ENCODE data around the gene WDR26. TPM values are rescaled to one million over a fixed set of nuclear protein-coding genes. Genes with fewer than 3 reads are reported as not detected.
"Not testable (repeated sequence)": the region's sequence is repeated elsewhere in the genome, so short reads cannot be mapped to it uniquely, and the experiment has no call there.

WDR26 gene
- total RNA-seq, 1 donor from 2014 or later: 62.4 TPM

GRCh38 chr1:224480200-224480599 is 45.6 kb upstream of the WDR26 start:
- DNase-seq (ENCODE audit: low spot score); H3K36me3 ChIP-seq; H3F3A ChIP-seq (ENCODE audit: low read depth); H3K27me3 ChIP-seq; H3K9ac ChIP-seq; H3K4me3 ChIP-seq; H3K4me1 ChIP-seq; H3K4me3 Mint-ChIP-seq; H3K79me2 ChIP-seq (ENCODE audit: low read depth); H4K20me1 ChIP-seq (ENCODE audit: low read depth); H3K27ac ChIP-seq; H3K36me3 Mint-ChIP-seq; H2AFZ ChIP-seq (replicated peaks); H3K4me2 ChIP-seq; H3K27ac Mint-ChIP-seq; H3K4me1 Mint-ChIP-seq; H3K27me3 Mint-ChIP-seq (ENCODE audit: insufficient read depth, low read depth); H3K9me3 ChIP-seq (ENCODE audit: low read depth): not testable (repeated sequence)
- H3K9me3 Mint-ChIP-seq: peaks cover 14% of the 10 kb centered on the region

DNA sequence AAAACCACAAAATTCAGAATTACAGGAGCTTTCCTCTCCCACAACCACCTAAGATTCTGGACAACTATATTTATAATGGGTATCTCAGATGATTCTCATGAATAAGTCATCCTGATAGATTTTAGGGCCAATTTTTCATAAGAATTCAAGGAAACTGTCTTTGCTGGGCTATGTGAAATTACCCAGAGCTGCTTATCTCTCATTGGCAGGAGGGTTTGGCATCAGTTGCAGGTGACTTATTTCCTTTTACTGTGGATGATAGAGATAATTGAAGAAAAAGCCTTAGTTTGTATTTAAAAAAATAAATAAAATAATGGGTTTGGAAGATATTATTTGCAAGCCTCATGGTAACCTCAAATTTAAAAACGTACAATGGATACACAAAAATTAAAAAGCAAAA is 38.2 kb upstream of the WDR26 start:
- Histone ChIP-seq H3K27ac (no peak overlapping the region), H3K9ac (no peak overlapping the region), H3K36me3 (no peaks in the 10 kb centered on the region), H3K4me1 (no peaks in the 10 kb centered on the region), H3K79me2 (ENCODE audit: low read depth) (no peaks in the 10 kb centered on the region), H3K9me3 (ENCODE audit: low read depth) (no peaks in the 10 kb centered on the region), H3K4me3 (no peak overlapping the region), H3K27me3 (no peaks in the 10 kb centered on the region), H2AFZ (replicated peaks) (no peak overlapping the region), H3F3A (ENCODE audit: low read depth) (no peaks in the 10 kb centered on the region), H4K20me1 (ENCODE audit: low read depth) (no peaks in the 10 kb centered on the region), H3K4me2 (no peak overlapping the region)
- no peak for DNase-seq (ENCODE audit: low spot score)
- Mint-ChIP-seq H3K27ac (no peak overlapping the region), H3K36me3 (no peaks in the 10 kb centered on the region), H3K27me3 (ENCODE audit: insufficient read depth, low read depth) (peaks cover 5% of the 10 kb centered on the region), H3K9me3 (peaks cover 7% of the 10 kb centered on the region), H3K4me3 (no peak overlapping the region), H3K4me1 (no peaks in the 10 kb centered on the region)
- TF ChIP-seq CTCF (IDR thresholded peaks at IDR 0.05) (no peak), EZH2 (IDR thresholded peaks at IDR 0.05) (no peak), EZH2phosphoT487 (IDR thresholded peaks at IDR 0.05) (no peak)

- H3K4me1 Mint-ChIP-seq: no peaks in the 10 kb centered on the region
- Histone ChIP-seq H3K9ac (no peak overlapping the region), H3K4me2 (no peak overlapping the region), H3K9me3 (ENCODE audit: low read depth) (no peaks in the 10 kb centered on the region), H3K4me3 (no peak overlapping the region), H3F3A (ENCODE audit: low read depth) (no peaks in the 10 kb centered on the region), H3K4me1 (no peaks in the 10 kb centered on the region), H3K27ac (no peak overlapping the region), H2AFZ (replicated peaks) (no peak overlapping the region), H3K36me3 (no peaks in the 10 kb centered on the region), H3K27me3 (no peaks in the 10 kb centered on the region), H3K79me2 (ENCODE audit: low read depth) (no peaks in the 10 kb centered on the region), H4K20me1 (ENCODE audit: low read depth) (no peaks in the 10 kb centered on the region)
- TF ChIP-seq EZH2phosphoT487 (IDR thresholded peaks at IDR 0.05) (no peak), EZH2 (IDR thresholded peaks at IDR 0.05) (no peak), CTCF (IDR thresholded peaks at IDR 0.05) (no peak)
- H3K27ac Mint-ChIP-seq: no peak overlapping the region
- H3K27me3 Mint-ChIP-seq (ENCODE audit: insufficient read depth, low read depth): peaks cover 3% of the 10 kb centered on the region
- no peaks in the 10 kb centered on the region for H3K36me3 Mint-ChIP-seq
- H3K4me3 Mint-ChIP-seq: no peak overlapping the region
- H3K9me3 Mint-ChIP-seq: peaks cover 2% of the 10 kb centered on the region
- DNase-seq (ENCODE audit: low spot score): no peak
These were observed 31.6 kb upstream of the WDR26 start for GRCh38 chr1:224466154-224466553.

DNA sequence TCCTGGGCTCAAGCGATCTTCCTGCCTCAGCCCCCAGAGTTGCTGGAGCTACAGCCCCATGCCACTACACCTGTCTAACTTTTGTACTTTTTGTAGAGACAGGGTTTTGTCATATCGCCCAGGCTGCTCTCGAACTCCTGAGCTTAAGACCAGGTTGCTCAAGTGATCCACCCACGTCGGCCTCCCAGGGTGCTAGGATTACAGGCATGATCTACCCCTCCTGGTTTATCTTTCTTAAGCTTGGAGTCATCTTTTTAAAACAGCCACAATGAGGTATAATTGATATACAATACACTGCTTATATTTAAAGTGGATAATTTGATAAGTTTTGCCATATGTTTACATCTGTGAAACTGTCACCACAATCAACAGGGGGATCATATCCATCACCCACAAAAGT is 25.4 kb upstream of the WDR26 start:
- Histone ChIP-seq H3K9me3 (ENCODE audit: low read depth) (no peaks in the 10 kb centered on the region), H3K27me3 (no peaks in the 10 kb centered on the region), H4K20me1 (ENCODE audit: low read depth) (no peaks in the 10 kb centered on the region), H3F3A (ENCODE audit: low read depth) (peaks cover 14% of the 10 kb centered on the region), H3K4me2 (no peak overlapping the region), H3K4me1 (peaks cover 21% of the 10 kb centered on the region), H3K4me3 (no peak overlapping the region), H3K36me3 (no peaks in the 10 kb centered on the region), H2AFZ (replicated peaks) (no peak overlapping the region), H3K79me2 (ENCODE audit: low read depth) (no peaks in the 10 kb centered on the region), H3K27ac (no peak overlapping the region), H3K9ac (no peak overlapping the region)
- TF ChIP-seq CTCF (IDR thresholded peaks at IDR 0.05) (no peak), EZH2 (IDR thresholded peaks at IDR 0.05) (no peak), EZH2phosphoT487 (IDR thresholded peaks at IDR 0.05) (no peak)
- no peak overlapping the region for H3K27ac Mint-ChIP-seq
- peaks cover 30% of the 10 kb centered on the region for H3K4me1 Mint-ChIP-seq
- no peaks in the 10 kb centered on the region for H3K27me3 Mint-ChIP-seq (ENCODE audit: insufficient read depth, low read depth)
- no peaks in the 10 kb centered on the region for H3K36me3 Mint-ChIP-seq
- no peaks in the 10 kb centered on the region for H3K9me3 Mint-ChIP-seq
- H3K4me3 Mint-ChIP-seq: no peak overlapping the region
- DNase-seq (ENCODE audit: low spot score): no peak

All from neural progenitor cell (in vitro differentiated cells).